GM21825 (cell line): ENCODE measurements around the gene PXYLP1.
A peak's percentile ranks its signal among the peaks of the same experiment; 100 is the strongest.
"Not testable (repeated sequence)": the region's sequence is repeated elsewhere in the genome, so short reads cannot be mapped to it uniquely, and the experiment has no call there.

Experiments used
- ATAC-seq: cut with Tn5 transposase; IDR thresholded peaks from one replicate; pipeline ENCODE4 v1.9.1; 2021; ENCODE audit warnings: mild to moderate bottlenecking, moderate library complexity; ENCODE audit not compliant: unreplicated experiment

Gene PXYLP1

GRCh38 chr3:141231101-141231951, at the start of gene PXYLP1:
TSS of gene PXYLP1 (plus strand) at chr3:141231825. CDS start at chr3:141260176, 28,351 bp downstream.
- peak; percentile 97 for ATAC-seq

GRCh38 chr3:141183606-141184005, 48.0 kb upstream of the PXYLP1 start:
- ATAC-seq = no peak

GRCh38 chr3:141184430-141184829, 47.2 kb upstream of the PXYLP1 start:
- ATAC-seq = no peak

GRCh38 chr3:141191097-141191749, 40.4 kb upstream of the PXYLP1 start:
- ATAC-seq = no peak

GRCh38 chr3:141192345-141192744, 39.3 kb upstream of the PXYLP1 start:
- ATAC-seq = peak; percentile 100

- no peak for ATAC-seq
Measured at GRCh38 chr3:141193066-141193830, 38.4 kb upstream of the PXYLP1 start.

GRCh38 chr3:141201122-141201521, 30.5 kb upstream of the PXYLP1 start:
- no peak for ATAC-seq

GRCh38 chr3:141202682-141203081, 28.9 kb upstream of the PXYLP1 start:
- ATAC-seq = no peak

GRCh38 chr3:141203866-141204265, 27.8 kb upstream of the PXYLP1 start:
- no peak for ATAC-seq

- no peak for ATAC-seq
Measured at GRCh38 chr3:141204343-141204742, 27.3 kb upstream of the PXYLP1 start.

GRCh38 chr3:141211306-141211705, 20.3 kb upstream of the PXYLP1 start:
- not testable (repeated sequence) for ATAC-seq

GRCh38 chr3:141212101-141212500, 19.5 kb upstream of the PXYLP1 start:
- no peak for ATAC-seq

- no peak for ATAC-seq
Measured at GRCh38 chr3:141212555-141212954, 19.1 kb upstream of the PXYLP1 start.

- ATAC-seq = no peak
Measured at GRCh38 chr3:141216975-141217374, 14.7 kb upstream of the PXYLP1 start.

GRCh38 chr3:141217389-141217788, 14.2 kb upstream of the PXYLP1 start:
- ATAC-seq = no peak

GRCh38 chr3:141218162-141218835, 13.3 kb upstream of the PXYLP1 start:
- no peak for ATAC-seq

- no peak for ATAC-seq
Measured at GRCh38 chr3:141218926-141219325, 12.7 kb upstream of the PXYLP1 start.

GRCh38 chr3:141223673-141224166, 7.9 kb upstream of the PXYLP1 start:
- ATAC-seq = no peak

- no peak for ATAC-seq
Measured at GRCh38 chr3:141225939-141226338, 5.7 kb upstream of the PXYLP1 start.

GRCh38 chr3:141227216-141227615, 4.4 kb upstream of the PXYLP1 start:
- ATAC-seq = no peak

- no peak for ATAC-seq
Measured at GRCh38 chr3:141227752-141228151, 3.9 kb upstream of the PXYLP1 start.
